ENCODE measurements around the gene MYL9. TPM values are rescaled to one million over a fixed set of nuclear protein-coding genes. Genes with fewer than 3 reads are reported as not detected.
A peak's percentile ranks its signal among the peaks of the same experiment; 100 is the strongest.

The MYL9 gene
- total and polyA plus RNA-seq, 7 donors: 23.1 to 86.6 (median 42.5) TPM

GRCh38 chr20:36499723-36500501 is 41.4 kb upstream of the MYL9 start:
- ATAC-seq (peak; percentile 9 to 50 (median 18)), DNase-seq (no peak)
- H3K36me3 ChIP-seq (ENCODE audit: insufficient read depth in 1 of 2, low read depth in 1 of 2): peaks cover 13 to 90% of the 10 kb centered on the region in 2 donors
- WGBS, 3 donors: 81 to 85% (median 82%) methylated on average over 29 to 31 of the region's 31 CpGs
- no peaks in the 10 kb centered on the region for H3K9me3 ChIP-seq
- intact Hi-C loops (cut with DNase I): loop anchor here in 1 of 2 donors (5.0 kb wide), 1 partner anchor 288 kb away; no protein-coding TSS in a partner anchor
- H3K27me3 ChIP-seq (ENCODE audit: insufficient read depth in 3 of 3, low read length in 2 of 3): no peaks in the 10 kb centered on the region
- peaks cover 4% of the 10 kb centered on the region for H3K4me1 ChIP-seq
- no peak for TF ChIP-seq CTCF (IDR thresholded peaks at IDR 0.05)
- no peak overlapping the region for H3K27ac ChIP-seq
- no peak overlapping the region for H3K4me3 ChIP-seq

GRCh38 chr20:36501367-36502006 is 39.8 kb upstream of the MYL9 start:
- H3K27me3 ChIP-seq (ENCODE audit: insufficient read depth in 3 of 3, low read length in 2 of 3): no peaks in the 10 kb centered on the region
- H3K4me3 ChIP-seq: no peak overlapping the region
- intact Hi-C loops (cut with DNase I): no loop called here
- no peak overlapping the region for H3K27ac ChIP-seq
- no peaks in the 10 kb centered on the region for H3K9me3 ChIP-seq
- no peak for TF ChIP-seq CTCF (IDR thresholded peaks at IDR 0.05)
- H3K36me3 ChIP-seq (ENCODE audit: insufficient read depth in 1 of 2, low read depth in 1 of 2): peaks cover 13 to 99% of the 10 kb centered on the region in 2 donors
- ATAC-seq (peak in 1 of 4 donors; percentile 12), DNase-seq (no peak)
- no peaks in the 10 kb centered on the region for H3K4me1 ChIP-seq
- 70 to 74% (median 74%) methylated on average over 3 of the region's 3 CpGs for WGBS, 3 donors

GRCh38 chr20:36504295-36504694 is 37.0 kb upstream of the MYL9 start:
- Histone ChIP-seq H3K4me1 (no peaks in the 10 kb centered on the region), H3K9me3 (no peaks in the 10 kb centered on the region), H3K36me3 (ENCODE audit: insufficient read depth in 1 of 2, low read depth in 1 of 2) (peaks cover 12 to 97% of the 10 kb centered on the region in 2 donors), H3K4me3 (no peak overlapping the region), H3K27me3 (ENCODE audit: insufficient read depth in 3 of 3, low read length in 2 of 3) (no peaks in the 10 kb centered on the region), H3K27ac (no peak overlapping the region)
- ATAC-seq (no peak), DNase-seq (no peak)
- 82 to 85% (median 82%) methylated on average over 4 of the region's 4 CpGs for WGBS, 3 donors
- intact Hi-C loops (cut with DNase I): no loop called here
- no peak for TF ChIP-seq CTCF (IDR thresholded peaks at IDR 0.05)

DNA sequence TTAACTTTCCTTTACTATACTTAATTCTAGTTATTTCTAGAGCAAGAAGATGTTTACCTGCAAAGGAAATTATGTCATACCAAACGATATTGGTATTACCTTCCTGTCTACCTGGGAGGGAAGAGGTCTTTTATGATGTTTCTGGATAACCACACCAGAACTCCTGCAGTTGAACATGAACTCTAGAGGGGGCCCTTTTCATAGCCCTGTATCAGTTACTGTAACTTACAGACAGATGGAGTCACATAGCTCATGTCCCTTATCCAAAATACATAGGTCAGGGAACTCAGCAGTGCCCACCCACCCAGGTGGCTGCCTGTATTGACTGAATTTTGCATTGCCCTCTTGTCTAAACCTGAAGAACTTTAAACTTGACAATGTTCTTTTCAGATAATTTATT is 35.1 kb upstream of the MYL9 start:
- H3K36me3 ChIP-seq (ENCODE audit: insufficient read depth in 1 of 2, low read depth in 1 of 2): peaks cover 11 to 97% of the 10 kb centered on the region in 2 donors
- ATAC-seq (no peak), DNase-seq (no peak)
- H3K9me3 ChIP-seq: no peaks in the 10 kb centered on the region
- intact Hi-C loops (cut with DNase I): no loop called here
- H3K4me1 ChIP-seq: no peaks in the 10 kb centered on the region
- H3K27me3 ChIP-seq (ENCODE audit: insufficient read depth in 3 of 3, low read length in 2 of 3): no peaks in the 10 kb centered on the region
- no peak overlapping the region for H3K4me3 ChIP-seq
- no peak overlapping the region for H3K27ac ChIP-seq
- TF ChIP-seq CTCF (IDR thresholded peaks at IDR 0.05): no peak
- 62 to 71% (median 62%) methylated on average over 1 of the region's 1 CpG for WGBS, 3 donors

Data from psoas muscle (tissue), 8 donors.